ENCODE results near the gene CACFD1. TPM values are rescaled to one million over a fixed set of nuclear protein-coding genes. Genes with fewer than 3 reads are reported as not detected.
A peak's percentile ranks its signal among the peaks of the same experiment; 100 is the strongest.

CACFD1 gene
- polyA plus RNA-seq, 3 donors, result 5.0 to 6.7 (median 5.1) TPM

DNA sequence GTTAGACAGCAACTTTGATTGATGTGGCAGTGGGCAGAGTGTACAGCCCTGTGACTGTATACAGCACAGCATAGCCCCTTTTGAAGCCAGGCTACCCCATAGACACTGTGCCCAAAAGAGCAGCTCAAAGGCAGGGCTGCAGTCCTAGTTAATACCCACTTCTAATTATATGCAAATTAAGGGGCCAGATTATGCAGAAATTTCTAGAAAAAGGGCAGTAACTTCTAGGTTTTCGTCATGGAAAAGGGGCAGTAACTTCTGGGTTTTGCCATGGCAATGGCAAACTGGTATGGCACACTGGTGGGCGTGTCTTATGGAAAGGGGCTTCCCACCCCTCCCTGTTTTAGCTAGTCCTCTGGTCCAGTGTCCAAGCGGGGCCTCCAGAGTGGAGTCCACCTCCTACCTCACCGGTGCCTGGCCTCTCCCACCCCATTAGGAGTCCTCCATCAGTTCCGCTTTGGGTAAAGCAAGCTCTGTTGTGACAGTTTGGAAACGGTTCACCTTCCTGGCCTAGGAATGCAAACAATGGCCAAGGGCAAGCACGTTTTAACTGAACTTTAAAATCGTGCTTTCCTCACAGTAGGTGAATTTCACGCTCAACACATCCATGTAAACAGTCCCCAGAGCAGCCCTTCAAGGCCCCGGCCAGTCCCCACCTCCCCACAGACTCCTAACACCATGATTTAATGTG lies 32.0 kb upstream of the CACFD1 start:
- Histone ChIP-seq H4K20me1 (ENCODE audit: insufficient read depth, low read length) (no peaks in the 10 kb centered on the region), H3K4me1 (ENCODE audit: control insufficient read depth in 1 of 2, insufficient read depth in 2 of 2, low read length in 2 of 2) (peaks cover 5 to 8% of the 10 kb centered on the region in 2 donors), H3K27me3 (ENCODE audit: control insufficient read depth in 2 of 2, insufficient read depth in 2 of 2, low read length in 2 of 2) (peaks cover 13 to 26% of the 10 kb centered on the region in 2 donors), H3K79me2 (ENCODE audit: insufficient read depth, low read length) (no peaks in the 10 kb centered on the region), H3K27ac (ENCODE audit: low read depth in 1 of 2, low read length in 2 of 2) (no peak overlapping the region), H3K9me3 (replicated peaks in 1 of 2; ENCODE audit: control insufficient read depth in 1 of 2, insufficient read depth in 1 of 2, low read length in 2 of 2) (peaks cover 4 to 16% of the 10 kb centered on the region in 2 donors), H3K4me3 (replicated peaks in 1 of 3; ENCODE audit: low read depth in 2 of 3, low read length in 3 of 3) (no peak overlapping the region), H3K36me3 (replicated peaks in 1 of 2; ENCODE audit: control insufficient read depth in 1 of 2, insufficient read depth in 2 of 2, low read length in 2 of 2) (no peaks in the 10 kb centered on the region), H3K9ac (ENCODE audit: insufficient read depth, low read length, poor library complexity, severe bottlenecking) (no peak overlapping the region), H2AFZ (ENCODE audit: insufficient read depth, low read depth, low read length, poor library complexity, severe bottlenecking) (no peak overlapping the region), H3K4me2 (replicated peaks; ENCODE audit: extremely low read depth, low read length, poor library complexity, severe bottlenecking) (no peak overlapping the region)
- intact Hi-C loops (cut with micrococcal nuclease), result no loop called here
- no peaks in the 10 kb centered on the region for H3K36me3 Mint-ChIP-seq
- H3K27ac Mint-ChIP-seq, result no peak overlapping the region
- H3K4me3 Mint-ChIP-seq, result peak overlapping the region; percentile 27 to 73
- WGBS (ENCODE audit: insufficient coverage), result 69% methylated on average over 9 of the region's 10 CpGs
- H3K27me3 Mint-ChIP-seq (ENCODE audit: low read depth in 3 of 3), result peaks cover 28 to 45% (median 39%) of the 10 kb centered on the region in 3 donors
- DNase-seq, result no peak
- H3K9me3 Mint-ChIP-seq, result peaks cover 0 to 8% (median 4%) of the 10 kb centered on the region in 7 donors
- peaks cover 4% of the 10 kb centered on the region for H3K4me1 Mint-ChIP-seq
- TF ChIP-seq, protein P1, sequence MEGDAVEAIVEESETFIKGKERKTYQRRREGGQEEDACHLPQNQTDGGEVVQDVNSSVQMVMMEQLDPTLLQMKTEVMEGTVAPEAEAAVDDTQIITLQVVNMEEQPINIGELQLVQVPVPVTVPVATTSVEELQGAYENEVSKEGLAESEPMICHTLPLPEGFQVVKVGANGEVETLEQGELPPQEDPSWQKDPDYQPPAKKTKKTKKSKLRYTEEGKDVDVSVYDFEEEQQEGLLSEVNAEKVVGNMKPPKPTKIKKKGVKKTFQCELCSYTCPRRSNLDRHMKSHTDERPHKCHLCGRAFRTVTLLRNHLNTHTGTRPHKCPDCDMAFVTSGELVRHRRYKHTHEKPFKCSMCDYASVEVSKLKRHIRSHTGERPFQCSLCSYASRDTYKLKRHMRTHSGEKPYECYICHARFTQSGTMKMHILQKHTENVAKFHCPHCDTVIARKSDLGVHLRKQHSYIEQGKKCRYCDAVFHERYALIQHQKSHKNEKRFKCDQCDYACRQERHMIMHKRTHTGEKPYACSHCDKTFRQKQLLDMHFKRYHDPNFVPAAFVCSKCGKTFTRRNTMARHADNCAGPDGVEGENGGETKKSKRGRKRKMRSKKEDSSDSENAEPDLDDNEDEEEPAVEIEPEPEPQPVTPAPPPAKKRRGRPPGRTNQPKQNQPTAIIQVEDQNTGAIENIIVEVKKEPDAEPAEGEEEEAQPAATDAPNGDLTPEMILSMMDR (IDR thresholded peaks at IDR 0.05), result no peak

DNA sequence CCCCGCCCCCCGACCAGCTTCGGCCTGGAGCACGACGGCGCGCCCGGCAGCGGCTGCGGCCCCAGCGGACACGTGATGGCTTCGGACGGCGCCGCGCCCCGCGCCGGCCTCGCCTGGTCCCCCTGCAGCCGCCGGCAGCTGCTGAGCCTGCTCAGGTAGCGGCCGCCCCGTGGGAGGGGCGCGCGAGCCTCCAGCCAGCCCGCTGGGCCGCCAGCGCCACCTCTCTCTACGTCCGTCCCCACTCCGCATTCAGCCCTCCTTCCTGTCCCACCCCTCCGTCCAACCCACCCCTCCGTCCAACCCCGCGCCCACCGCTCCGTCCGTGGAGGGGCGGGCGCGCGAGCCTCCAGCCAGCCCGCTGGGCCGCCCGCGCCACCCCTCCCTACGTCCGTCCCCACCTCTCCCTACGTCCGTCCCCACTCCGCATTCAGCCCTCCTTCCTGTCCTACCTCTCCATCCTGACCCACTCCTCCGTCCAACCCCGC lies 31.1 kb upstream of the CACFD1 start:
- no peak overlapping the region for H3K4me3 ChIP-seq (replicated peaks in 1 of 3; ENCODE audit: low read depth in 2 of 3, low read length in 3 of 3)
- H3K27ac Mint-ChIP-seq, result no peak overlapping the region
- under 1% methylated on average over 54 of the region's 57 CpGs for WGBS (ENCODE audit: insufficient coverage)
- H3K4me1 ChIP-seq (ENCODE audit: control insufficient read depth in 1 of 2, insufficient read depth in 2 of 2, low read length in 2 of 2), result peaks cover 5 to 8% of the 10 kb centered on the region in 2 donors
- peaks cover 13 to 26% of the 10 kb centered on the region in 2 donors for H3K27me3 ChIP-seq (ENCODE audit: control insufficient read depth in 2 of 2, insufficient read depth in 2 of 2, low read length in 2 of 2)
- H3K79me2 ChIP-seq (ENCODE audit: insufficient read depth, low read length), result no peaks in the 10 kb centered on the region
- no peaks in the 10 kb centered on the region for H4K20me1 ChIP-seq (ENCODE audit: insufficient read depth, low read length)
- H3K36me3 Mint-ChIP-seq, result no peaks in the 10 kb centered on the region
- peaks cover 28 to 45% (median 39%) of the 10 kb centered on the region in 3 donors for H3K27me3 Mint-ChIP-seq (ENCODE audit: low read depth in 3 of 3)
- peaks cover 4% of the 10 kb centered on the region for H3K4me1 Mint-ChIP-seq
- H3K4me2 ChIP-seq (replicated peaks; ENCODE audit: extremely low read depth, low read length, poor library complexity, severe bottlenecking), result no peak overlapping the region
- TF ChIP-seq, protein P1 (IDR thresholded peaks at IDR 0.05), result no peak
- no peak overlapping the region for H2AFZ ChIP-seq (ENCODE audit: insufficient read depth, low read depth, low read length, poor library complexity, severe bottlenecking)
- no peak for DNase-seq
- intact Hi-C loops (cut with micrococcal nuclease), result no loop called here
- H3K4me3 Mint-ChIP-seq, result peak overlapping the region in 1 of 2 donors; percentile 55
- H3K27ac ChIP-seq (ENCODE audit: low read depth in 1 of 2, low read length in 2 of 2), result no peak overlapping the region
- H3K36me3 ChIP-seq (replicated peaks in 1 of 2; ENCODE audit: control insufficient read depth in 1 of 2, insufficient read depth in 2 of 2, low read length in 2 of 2), result no peaks in the 10 kb centered on the region
- peaks cover 0 to 10% (median 4%) of the 10 kb centered on the region in 7 donors for H3K9me3 Mint-ChIP-seq
- peaks cover 4 to 16% of the 10 kb centered on the region in 2 donors for H3K9me3 ChIP-seq (replicated peaks in 1 of 2; ENCODE audit: control insufficient read depth in 1 of 2, insufficient read depth in 1 of 2, low read length in 2 of 2)
- H3K9ac ChIP-seq (ENCODE audit: insufficient read depth, low read length, poor library complexity, severe bottlenecking), result no peak overlapping the region
